ENCODE data around the gene PSME3.

Gene PSME3

GRCh38 chr17:42832934-42833766 lies at the start of gene PSME3:
Gene PSME3 (plus strand): TSS chr17:42833397. CDS start chr17:42833632, 235 bp downstream.
- DNase-seq, result peak; percentile 87 to 89

DNA sequence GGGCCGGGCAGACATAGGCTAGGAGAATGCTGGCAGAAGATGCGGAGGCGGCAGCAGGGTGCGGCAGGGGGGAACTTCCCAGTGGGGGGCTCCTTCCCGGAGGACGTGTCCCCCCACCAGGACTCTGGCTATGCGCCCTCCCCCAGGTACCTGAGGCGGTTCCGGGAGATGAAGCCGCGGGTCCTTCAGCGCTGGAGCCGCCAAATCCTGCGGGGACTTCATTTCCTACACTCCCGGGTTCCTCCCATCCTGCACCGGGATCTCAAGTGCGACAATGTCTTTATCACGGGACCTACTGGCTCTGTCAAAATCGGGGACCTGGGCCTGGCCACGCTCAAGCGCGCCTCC lies 49.4 kb upstream of the PSME3 start:
- no peak for DNase-seq

DNA sequence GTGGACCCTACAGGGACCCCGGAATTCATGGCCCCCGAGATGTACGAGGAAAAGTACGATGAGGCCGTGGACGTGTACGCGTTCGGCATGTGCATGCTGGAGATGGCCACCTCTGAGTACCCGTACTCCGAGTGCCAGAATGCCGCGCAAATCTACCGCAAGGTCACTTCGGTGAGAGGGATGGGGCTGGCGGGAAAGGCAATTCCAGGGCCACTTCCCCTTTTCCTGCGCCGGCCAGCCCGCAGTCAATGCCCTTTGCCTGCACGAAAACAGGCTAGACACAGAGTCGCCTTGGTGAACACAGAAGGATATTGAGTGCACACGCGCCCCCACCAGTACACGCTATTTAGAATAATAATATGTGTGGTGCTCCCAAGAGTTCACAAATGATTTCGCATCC lies 48.8 kb upstream of the PSME3 start:
- no peak for DNase-seq

GRCh38 chr17:42784811-42785592 lies 48.2 kb upstream of the PSME3 start:
- DNase-seq, result peak; percentile 22 to 37

DNA sequence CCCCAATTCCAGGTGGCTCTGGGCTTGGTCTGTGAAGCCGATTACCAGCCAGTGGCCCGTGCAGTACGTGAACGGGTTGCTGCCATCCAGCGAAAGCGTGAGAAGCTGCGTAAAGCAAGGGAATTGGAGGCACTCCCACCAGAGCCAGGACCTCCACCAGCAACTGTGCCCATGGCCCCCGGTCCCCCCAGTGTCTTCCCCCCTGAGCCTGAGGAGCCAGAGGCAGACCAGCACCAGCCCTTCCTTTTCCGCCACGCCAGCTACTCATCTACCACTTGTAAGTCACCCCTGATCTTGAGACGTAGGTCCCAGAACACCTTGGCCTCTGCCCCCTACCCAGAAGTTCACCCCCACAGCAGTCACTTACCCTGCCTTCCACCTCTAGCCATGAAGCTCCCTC lies 45.9 kb upstream of the PSME3 start:
- no peak for DNase-seq

GRCh38 chr17:42791948-42792347 lies 41.2 kb upstream of the PSME3 start:
- no peak for DNase-seq

DNA sequence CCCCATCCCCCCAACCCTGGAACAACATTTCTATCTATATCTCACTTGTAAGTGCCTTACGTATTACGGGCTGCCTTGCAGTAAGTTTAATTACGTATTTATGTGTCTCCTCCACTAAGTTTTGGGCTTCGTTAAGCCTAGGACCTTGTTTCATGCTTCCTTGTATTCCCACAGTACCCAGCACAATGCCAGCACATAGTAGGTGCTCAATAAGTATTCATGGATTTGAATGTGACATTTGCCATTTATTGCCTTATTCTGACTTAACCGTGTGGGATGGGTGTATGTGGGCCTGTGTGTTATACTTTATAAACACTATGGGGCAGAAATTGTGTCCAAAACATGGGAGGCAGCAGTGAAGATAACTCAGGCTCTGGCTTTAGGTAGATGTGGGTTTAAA lies 40.7 kb upstream of the PSME3 start:
- DNase-seq, result no peak

- DNase-seq, result no peak
These were observed 38.1 kb upstream of the PSME3 start for GRCh38 chr17:42795061-42795460.

DNA sequence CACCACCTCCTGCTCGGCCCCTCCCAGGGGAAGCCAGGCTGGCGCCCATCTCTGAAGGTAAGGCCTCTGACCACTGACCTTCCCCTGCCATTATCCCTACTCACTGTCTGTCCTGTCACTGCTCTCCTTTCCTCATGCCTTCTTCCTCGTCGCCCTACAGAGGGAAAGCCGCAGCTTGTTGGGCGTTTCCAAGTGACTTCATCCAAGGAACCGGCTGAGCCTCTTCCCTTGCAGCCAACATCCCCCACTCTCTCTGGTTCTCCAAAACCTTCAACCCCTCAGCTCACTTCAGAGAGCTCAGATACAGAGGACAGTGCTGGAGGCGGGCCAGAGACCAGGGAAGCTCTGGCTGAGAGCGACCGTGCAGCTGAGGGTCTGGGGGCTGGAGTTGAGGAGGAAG lies 37.7 kb upstream of the PSME3 start:
- no peak for DNase-seq

DNA sequence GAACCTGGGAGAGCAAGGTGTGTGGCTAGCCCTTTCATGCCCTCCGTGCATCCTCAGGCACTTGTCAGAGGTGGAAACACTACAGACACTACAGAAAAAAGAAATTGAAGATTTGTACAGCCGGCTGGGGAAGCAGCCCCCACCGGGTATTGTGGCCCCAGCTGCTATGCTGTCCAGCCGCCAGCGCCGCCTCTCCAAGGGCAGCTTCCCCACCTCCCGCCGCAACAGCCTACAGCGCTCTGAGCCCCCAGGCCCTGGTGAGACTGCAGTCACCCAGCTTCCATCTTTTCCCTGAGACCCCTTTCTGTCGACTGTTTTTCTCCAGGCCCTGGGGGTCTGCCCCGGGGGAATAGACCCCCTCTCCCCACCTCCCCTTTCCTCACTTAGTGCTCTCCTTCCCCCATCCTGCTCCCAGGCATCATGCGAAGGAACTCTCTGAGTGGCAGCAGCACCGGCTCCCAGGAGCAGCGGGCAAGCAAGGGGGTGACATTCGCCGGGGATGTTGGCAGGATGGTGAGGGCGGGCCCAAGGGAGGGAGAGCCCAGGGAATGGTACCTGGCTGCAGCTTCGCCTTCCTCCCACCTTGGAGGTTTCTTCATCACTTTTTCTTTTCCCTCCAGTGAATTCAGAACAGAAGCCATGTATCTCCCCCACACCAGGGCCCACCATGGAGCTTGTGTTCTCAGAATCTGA lies 37.0 kb upstream of the PSME3 start:
- no peak for DNase-seq

DNA sequence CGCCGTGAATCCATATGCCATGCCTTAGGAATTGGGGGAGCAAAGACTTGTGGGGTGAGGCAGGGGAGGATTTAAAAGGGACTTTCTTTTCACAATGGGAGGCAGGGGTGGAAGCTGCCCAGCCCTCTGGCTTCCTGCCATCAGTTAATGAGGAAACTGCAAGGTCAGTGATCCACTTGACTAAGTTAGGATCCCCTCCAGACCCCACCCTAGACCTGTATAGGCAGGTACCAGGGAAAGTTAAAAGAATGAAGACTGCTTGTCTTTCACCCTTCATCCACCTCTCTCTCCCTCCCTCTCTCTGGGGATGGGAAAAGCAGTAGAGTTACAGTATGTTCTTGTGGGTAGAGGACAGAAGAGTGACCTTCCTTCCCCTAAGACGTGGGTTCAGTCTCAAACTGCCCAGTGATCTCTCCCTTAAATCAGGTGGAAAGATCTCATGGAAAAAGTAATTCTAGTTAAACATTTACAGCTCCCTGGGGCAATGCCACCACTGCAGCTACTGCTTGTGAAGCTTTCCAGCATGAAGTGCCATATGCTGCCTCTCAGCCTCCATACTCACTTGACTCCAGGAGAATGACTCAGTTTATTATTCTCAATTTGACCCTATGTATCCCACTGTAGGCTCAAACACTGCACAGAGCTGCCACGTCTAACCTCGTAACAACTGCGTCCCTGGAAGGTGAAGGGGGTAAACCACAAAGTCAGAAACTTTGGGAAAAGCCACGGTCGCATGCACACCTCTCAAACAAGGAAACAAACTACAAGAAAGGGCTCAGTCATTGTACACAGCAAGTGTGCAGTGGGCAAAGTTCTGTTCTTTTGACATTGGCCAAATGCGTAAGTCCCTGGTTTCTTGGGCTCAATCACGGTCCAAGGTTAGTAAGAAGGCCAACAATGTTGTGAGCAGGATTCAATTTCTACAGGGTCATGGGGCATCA lies 35.9 kb upstream of the PSME3 start:
- no peak for DNase-seq

DNA sequence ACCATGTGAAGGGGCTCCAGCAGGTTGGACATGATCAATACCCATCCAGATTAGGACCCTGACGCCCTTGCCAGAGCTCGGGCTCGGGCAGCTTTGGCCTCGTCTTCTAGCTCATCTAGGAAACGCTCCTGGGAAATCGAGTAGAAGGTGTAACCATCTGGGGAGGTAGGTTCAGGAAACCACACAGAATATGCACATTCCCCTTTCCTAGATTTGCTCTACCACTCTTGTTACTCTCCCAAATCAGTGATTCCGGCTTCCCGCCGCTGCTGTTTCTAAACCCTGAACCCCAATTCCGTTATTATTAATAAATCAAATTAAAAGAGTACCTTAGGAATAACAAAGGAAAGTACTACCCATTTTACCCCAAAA lies 35.2 kb upstream of the PSME3 start:
- no peak for DNase-seq

- DNase-seq, result peak; percentile 68 to 75
These were observed 34.5 kb upstream of the PSME3 start, which contains the start of the genes CNTD1 and COA3 for GRCh38 chr17:42798383-42799380. Gene CNTD1 (plus strand): TSS chr17:42798861. CDS start chr17:42799068, 207 bp downstream. Gene COA3 (minus strand): TSS chr17:42798704. CDS start chr17:42798681, 23 bp downstream.

DNA sequence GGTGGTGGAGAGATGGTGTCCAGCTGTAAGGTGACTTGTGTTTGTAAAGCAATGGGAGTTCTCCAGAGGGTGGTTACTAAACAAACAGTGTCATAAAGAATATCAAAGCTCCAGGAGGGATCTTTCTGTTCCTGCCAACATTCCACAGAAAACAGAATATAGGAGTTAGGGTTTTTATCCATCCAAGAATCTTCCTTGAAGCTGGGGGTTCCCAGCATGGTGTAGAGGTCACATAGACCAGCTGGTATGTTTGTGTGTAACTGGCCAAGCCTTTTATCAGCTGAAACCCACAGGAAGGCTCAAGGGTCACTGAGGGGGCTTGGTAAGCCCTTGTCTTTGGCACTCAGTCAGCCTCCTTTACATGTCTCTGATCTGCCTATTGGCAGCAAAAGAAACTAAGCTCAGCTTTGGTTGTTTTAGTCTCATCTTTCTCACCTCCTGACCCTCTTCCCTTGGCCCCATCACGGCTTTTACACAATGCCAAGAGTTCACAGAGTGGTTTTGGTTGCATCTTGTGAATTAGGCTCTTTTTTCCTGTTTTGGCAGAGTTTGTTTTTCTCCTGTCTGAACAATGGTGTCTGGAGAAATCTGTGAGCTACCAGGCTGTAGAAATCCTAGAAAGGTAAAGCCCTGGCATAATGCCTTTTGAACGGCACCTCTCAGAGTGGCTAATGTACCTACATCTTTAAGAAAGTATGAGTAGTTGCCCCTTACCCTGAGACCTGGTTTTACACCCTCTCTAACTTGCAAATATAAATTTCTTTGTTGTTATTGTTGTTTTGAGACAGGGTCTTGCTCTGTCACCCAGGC lies 29.9 kb upstream of the PSME3 start:
- DNase-seq, result no peak

DNA sequence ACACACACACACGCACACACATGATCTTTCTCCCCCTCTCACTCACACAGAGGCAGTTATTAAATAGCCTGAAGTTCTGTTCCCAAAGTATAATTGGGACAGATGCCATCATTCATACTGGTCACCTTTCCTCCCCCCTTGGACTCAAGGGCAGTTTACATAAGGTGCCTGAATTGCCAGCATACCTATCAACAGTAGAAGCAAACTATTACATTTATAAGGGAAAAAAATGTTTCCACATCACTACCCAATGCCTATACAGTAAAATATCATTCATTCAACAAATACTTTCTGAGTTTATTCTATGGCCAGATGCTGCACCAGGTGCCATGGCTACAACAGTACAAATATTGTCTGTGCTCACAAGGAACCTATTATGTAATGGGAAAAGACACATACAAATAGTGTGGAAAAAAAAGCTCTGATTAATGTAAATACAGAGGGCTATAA lies 28.3 kb upstream of the PSME3 start:
- no peak for DNase-seq

- no peak for DNase-seq
These were observed 26.9 kb upstream of the PSME3 start for GRCh38 chr17:42806249-42806648.

DNA sequence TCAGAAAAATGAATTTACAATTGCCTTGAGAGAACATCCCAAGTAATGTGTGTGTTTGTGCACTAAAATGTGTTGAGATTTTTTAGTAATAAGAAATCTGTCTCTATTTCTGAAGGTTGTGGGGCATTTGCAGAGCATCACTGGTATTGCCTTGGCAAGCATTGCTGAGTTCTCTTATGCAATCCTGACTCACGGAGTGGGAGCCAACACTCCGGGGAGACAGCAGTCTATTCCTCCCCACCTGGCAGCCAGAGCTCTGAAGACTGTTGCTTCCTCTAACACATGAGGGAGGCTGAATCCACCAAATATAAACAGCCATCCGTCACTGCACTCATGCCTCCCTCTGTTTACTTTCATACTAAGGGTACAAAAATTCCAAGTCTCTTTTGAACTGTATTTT lies 23.9 kb upstream of the PSME3 start:
- DNase-seq, result no peak

GRCh38 chr17:42814633-42815399 lies 18.4 kb upstream of the PSME3 start:
- no peak for DNase-seq

DNA sequence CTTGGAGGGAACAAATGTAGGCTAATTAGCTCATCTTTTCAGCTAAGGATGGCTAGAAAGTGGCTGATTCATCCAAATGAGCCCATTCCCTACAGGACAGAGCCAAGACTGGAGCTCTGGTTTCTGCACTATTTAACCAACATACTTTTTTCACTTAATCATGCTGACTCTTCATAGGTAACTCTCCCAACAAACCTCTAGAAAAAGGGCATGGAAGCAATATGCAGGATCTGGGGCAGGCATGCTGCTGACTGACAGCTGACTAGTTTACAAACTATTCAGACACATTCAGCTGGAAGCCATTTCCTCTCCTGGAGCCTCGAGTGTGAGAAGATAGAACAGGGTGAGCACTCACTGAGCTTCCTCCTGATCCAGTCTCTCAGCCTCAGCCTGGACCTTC lies 15.3 kb upstream of the PSME3 start:
- no peak for DNase-seq

Measured in activated CD4-positive, alpha-beta T cell treated with anti-CD3 and anti-CD28 coated beads for 4 hours (primary cell).